ENCODE data around the gene NEURL4.

NEURL4 gene

GRCh38 chr17:7324438-7324779 lies 4.7 kb downstream of the NEURL4 start:
- in situ Hi-C loops (cut with HindIII; ENCODE audit: low sequenced_read_pairs) = no loop called here

GRCh38 chr17:7323731-7324437 lies 5.3 kb downstream of the NEURL4 start:
- in situ Hi-C loops (cut with HindIII; ENCODE audit: low sequenced_read_pairs) = no loop called here

GRCh38 chr17:7322520-7323194 lies 6.5 kb downstream of the NEURL4 start:
- in situ Hi-C loops (cut with HindIII; ENCODE audit: low sequenced_read_pairs) = no loop called here

- in situ Hi-C loops (cut with HindIII; ENCODE audit: low sequenced_read_pairs) = no loop called here
Measured at GRCh38 chr17:7321466-7321865, 7.7 kb downstream of the NEURL4 start.

- in situ Hi-C loops (cut with HindIII; ENCODE audit: low sequenced_read_pairs) = no loop called here
Measured at GRCh38 chr17:7318121-7318860, 10.8 kb downstream of the NEURL4 start.

GRCh38 chr17:7317161-7317803 lies 11.9 kb downstream of the NEURL4 start:
- in situ Hi-C loops (cut with HindIII; ENCODE audit: low sequenced_read_pairs) = no loop called here

- in situ Hi-C loops (cut with HindIII; ENCODE audit: low sequenced_read_pairs) = no loop called here
Measured at GRCh38 chr17:7315570-7316235, 13.4 kb downstream of the NEURL4 start.

GRCh38 chr17:7314719-7315569 lies 14.2 kb downstream of the NEURL4 start, which contains the start of gene GPS2:
TSS of gene GPS2 (minus strand) at chr17:7315360. CDS start at chr17:7315052, 308 bp downstream.
- in situ Hi-C loops (cut with HindIII; ENCODE audit: low sequenced_read_pairs) = no loop called here

GRCh38 chr17:7313890-7314718 lies 15.0 kb downstream of the NEURL4 start:
- in situ Hi-C loops (cut with HindIII; ENCODE audit: low sequenced_read_pairs) = no loop called here

GRCh38 chr17:7313088-7313889 lies 15.8 kb downstream of the NEURL4 start:
- in situ Hi-C loops (cut with HindIII; ENCODE audit: low sequenced_read_pairs) = no loop called here

GRCh38 chr17:7312432-7313087 lies 16.6 kb downstream of the NEURL4 start:
- in situ Hi-C loops (cut with HindIII; ENCODE audit: low sequenced_read_pairs) = no loop called here

GRCh38 chr17:7311110-7311705 lies 17.9 kb downstream of the NEURL4 start:
- in situ Hi-C loops (cut with HindIII; ENCODE audit: low sequenced_read_pairs) = no loop called here

GRCh38 chr17:7309628-7310027 lies 19.5 kb downstream of the NEURL4 start:
- in situ Hi-C loops (cut with HindIII; ENCODE audit: low sequenced_read_pairs) = no loop called here

- in situ Hi-C loops (cut with HindIII; ENCODE audit: low sequenced_read_pairs) = no loop called here
Measured at GRCh38 chr17:7308625-7309433, 20.3 kb downstream of the NEURL4 start.

GRCh38 chr17:7307686-7308624 lies 21.2 kb downstream of the NEURL4 start:
- in situ Hi-C loops (cut with HindIII; ENCODE audit: low sequenced_read_pairs) = no loop called here

Measured in endothelial cell of hepatic sinusoid (primary cell).